ENCODE data around the gene DPF3.

DPF3 gene

GRCh38 chr14:72683787-72684186, 210.1 kb downstream of the DPF3 start:
- no peak for DNase-seq (ENCODE audit: low read depth)
- no peak overlapping the region for H3K4me3 ChIP-seq (replicated peaks; ENCODE audit: low read depth, low read length)
- TF ChIP-seq CTCF (IDR thresholded peaks at IDR 0.05; ENCODE audit: low read length, missing control alignments) = no peak

GRCh38 chr14:72682188-72682587, 211.7 kb downstream of the DPF3 start:
- no peak for DNase-seq (ENCODE audit: low read depth)
- no peak for TF ChIP-seq CTCF (IDR thresholded peaks at IDR 0.05; ENCODE audit: low read length, missing control alignments)
- no peak overlapping the region for H3K4me3 ChIP-seq (replicated peaks; ENCODE audit: low read depth, low read length)

- DNase-seq (ENCODE audit: low read depth) = no peak
- no peak overlapping the region for H3K4me3 ChIP-seq (replicated peaks; ENCODE audit: low read depth, low read length)
- TF ChIP-seq CTCF (IDR thresholded peaks at IDR 0.05; ENCODE audit: low read length, missing control alignments) = no peak
Observed at GRCh38 chr14:72680853-72681640, 212.9 kb downstream of the DPF3 start.

GRCh38 chr14:72679536-72680151, 214.3 kb downstream of the DPF3 start:
- no peak overlapping the region for H3K4me3 ChIP-seq (replicated peaks; ENCODE audit: low read depth, low read length)
- no peak for DNase-seq (ENCODE audit: low read depth)
- TF ChIP-seq CTCF (IDR thresholded peaks at IDR 0.05; ENCODE audit: low read length, missing control alignments) = no peak

GRCh38 chr14:72679141-72679535, 214.8 kb downstream of the DPF3 start:
- no peak for TF ChIP-seq CTCF (IDR thresholded peaks at IDR 0.05; ENCODE audit: low read length, missing control alignments)
- no peak overlapping the region for H3K4me3 ChIP-seq (replicated peaks; ENCODE audit: low read depth, low read length)
- peak; percentile 61 for DNase-seq (ENCODE audit: low read depth)

- H3K4me3 ChIP-seq (replicated peaks; ENCODE audit: low read depth, low read length) = no peak overlapping the region
- DNase-seq (ENCODE audit: low read depth) = peak; percentile 72
- TF ChIP-seq CTCF (IDR thresholded peaks at IDR 0.05; ENCODE audit: low read length, missing control alignments) = no peak
Observed at GRCh38 chr14:72678356-72678755, 215.5 kb downstream of the DPF3 start.

Measured in fibroblast of pulmonary artery (primary cell).